ENCODE measurements around the gene MMP10.

Gene MMP10

GRCh38 chr11:102722821-102723220, 57.6 kb downstream of the MMP10 start:
- in situ Hi-C loops (cut with MboI; ENCODE audit: low pct_unique_long_range_greater_than_20kb, low sequenced_read_pairs, unreplicated experiment): no loop called here
- DNase-seq (ENCODE audit: low spot score): no peak
- TF ChIP-seq, protein P1, sequence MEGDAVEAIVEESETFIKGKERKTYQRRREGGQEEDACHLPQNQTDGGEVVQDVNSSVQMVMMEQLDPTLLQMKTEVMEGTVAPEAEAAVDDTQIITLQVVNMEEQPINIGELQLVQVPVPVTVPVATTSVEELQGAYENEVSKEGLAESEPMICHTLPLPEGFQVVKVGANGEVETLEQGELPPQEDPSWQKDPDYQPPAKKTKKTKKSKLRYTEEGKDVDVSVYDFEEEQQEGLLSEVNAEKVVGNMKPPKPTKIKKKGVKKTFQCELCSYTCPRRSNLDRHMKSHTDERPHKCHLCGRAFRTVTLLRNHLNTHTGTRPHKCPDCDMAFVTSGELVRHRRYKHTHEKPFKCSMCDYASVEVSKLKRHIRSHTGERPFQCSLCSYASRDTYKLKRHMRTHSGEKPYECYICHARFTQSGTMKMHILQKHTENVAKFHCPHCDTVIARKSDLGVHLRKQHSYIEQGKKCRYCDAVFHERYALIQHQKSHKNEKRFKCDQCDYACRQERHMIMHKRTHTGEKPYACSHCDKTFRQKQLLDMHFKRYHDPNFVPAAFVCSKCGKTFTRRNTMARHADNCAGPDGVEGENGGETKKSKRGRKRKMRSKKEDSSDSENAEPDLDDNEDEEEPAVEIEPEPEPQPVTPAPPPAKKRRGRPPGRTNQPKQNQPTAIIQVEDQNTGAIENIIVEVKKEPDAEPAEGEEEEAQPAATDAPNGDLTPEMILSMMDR (IDR thresholded peaks at IDR 0.05; ENCODE audit: extremely low read depth, insufficient read depth, missing control alignments): no peak
